Left colon (tissue), 2 donors: ENCODE measurements around the gene ALDH3A2. TPM values are rescaled to one million over a fixed set of nuclear protein-coding genes. Genes with fewer than 3 reads are reported as not detected.

Experiments
- ATAC-seq: fragments of 200-7000 bp; cut with Tn5 transposase; one replicate; pipeline ENCODE4 v1.9.1; 2020; ENCODE audit warnings: mild to moderate bottlenecking, moderate library complexity
- DNase-seq, 2 donors: peaks; one replicate each; pipeline ENCODE4 v3.0.0-alpha.2; 2020
- intact Hi-C, 2 donors: fragments of 100-400 bp; cut with DNase I in 1 of 2; cut with micrococcal nuclease in 1 of 2; formaldehyde crosslinking; loops; one replicate each; pipeline versions ENCODE4 v1.11.2 to v1.14.0; 2022; cut with DNase I, micrococcal nuclease
- total RNA-seq, 2 donors: library from RNA; stranded (reverse); fragmentation: NEBNext Ultra II Directional; extraction: Animal tissue kit (Norgen Biotek cat#: 25700); gene quantifications; one replicate each; pipeline ENCODE4 v1.2.1, GENCODE V29; 2021
- donor health status: DM: no; HTN: no; CAD: no.
- donor health status: DM: yes; HTN: yes; CAD: no.

The ALDH3A2 gene
- total RNA-seq, 2 donors from 2014 or later, result 105 to 114 TPM

- intact Hi-C loops, result loop anchor here in 1 of 2 donors (5.0 to 10.0 kb wide), 2 partner anchors 118 to 135 kb away; no protein-coding TSS in a partner anchor
- DNase-seq (no peak), ATAC-seq (no peak)
Measured at GRCh38 chr17:19646788-19647696, 1.5 kb upstream of the ALDH3A2 start.

- intact Hi-C loops, result loop anchor here in 1 of 2 donors (5.0 to 10.0 kb wide), 2 partner anchors 117 to 136 kb away; no protein-coding TSS in a partner anchor
- ATAC-seq (peak; percentile 35), DNase-seq (peak; percentile 65 to 67)
Measured at GRCh38 chr17:19647697-19648474, 665 bp upstream of the ALDH3A2 start.

GRCh38 chr17:19649274-19649541 is 657 bp downstream of the ALDH3A2 start:
- intact Hi-C loops, result loop anchor here in 1 of 2 donors (5.0 to 10.0 kb wide), 2 partner anchors 116 to 137 kb away; no protein-coding TSS in a partner anchor
- DNase-seq, result no peak
- no peak for ATAC-seq

GRCh38 chr17:19650826-19651225 is 2.3 kb downstream of the ALDH3A2 start:
- intact Hi-C loops, result no loop called here
- no peak for ATAC-seq
- no peak for DNase-seq

GRCh38 chr17:19651451-19652238 is 3.1 kb downstream of the ALDH3A2 start:
- intact Hi-C loops, result no loop called here
- DNase-seq (no peak), ATAC-seq (peak; percentile 13)

GRCh38 chr17:19652595-19652994 is 4.0 kb downstream of the ALDH3A2 start:
- no peak for ATAC-seq
- intact Hi-C loops, result no loop called here

GRCh38 chr17:19654342-19654886 is 5.9 kb downstream of the ALDH3A2 start:
- DNase-seq (no peak), ATAC-seq (no peak)
- intact Hi-C loops, result no loop called here

More at GRCh38 chr17:19652595-19652994, 4.0 kb downstream of the ALDH3A2 start:
- no peak for DNase-seq

- DNase-seq, result no peak
- no peak for ATAC-seq
- intact Hi-C loops, result no loop called here
Measured at GRCh38 chr17:19654896-19655295, 6.3 kb downstream of the ALDH3A2 start.

GRCh38 chr17:19656336-19656735 is 7.8 kb downstream of the ALDH3A2 start:
- ATAC-seq (no peak), DNase-seq (no peak)
- intact Hi-C loops, result no loop called here

GRCh38 chr17:19656851-19657581 is 8.5 kb downstream of the ALDH3A2 start:
- ATAC-seq (no peak), DNase-seq (no peak)
- intact Hi-C loops, result no loop called here

- intact Hi-C loops, result no loop called here
- no peak for ATAC-seq
Measured at GRCh38 chr17:19659366-19660177, 11.0 kb downstream of the ALDH3A2 start.

GRCh38 chr17:19660219-19660870 is 11.8 kb downstream of the ALDH3A2 start:
- peak; percentile 52 for ATAC-seq
- intact Hi-C loops, result no loop called here
- DNase-seq, result no peak

More at GRCh38 chr17:19659366-19660177, 11.0 kb downstream of the ALDH3A2 start:
- DNase-seq, result no peak

- no peak for ATAC-seq
- DNase-seq, result no peak
- intact Hi-C loops, result no loop called here
Measured at GRCh38 chr17:19661121-19661520, 12.6 kb downstream of the ALDH3A2 start.

GRCh38 chr17:19663097-19663496 is 14.5 kb downstream of the ALDH3A2 start:
- DNase-seq, result no peak
- intact Hi-C loops, result no loop called here
- no peak for ATAC-seq

GRCh38 chr17:19664136-19664820 is 15.7 kb downstream of the ALDH3A2 start:
- intact Hi-C loops, result no loop called here
- ATAC-seq, result no peak
- no peak for DNase-seq

- DNase-seq (no peak), ATAC-seq (no peak)
- intact Hi-C loops, result no loop called here
Measured at GRCh38 chr17:19664821-19665181, 16.2 kb downstream of the ALDH3A2 start.
